Nucleus accumbens (tissue), 56 donors: Measurements from ENCODE around the gene PRPF39.
"Not testable (repeated sequence)": the region's sequence is repeated elsewhere in the genome, so short reads cannot be mapped to it uniquely, and the experiment has no call there.

Source experiments
- DNase-seq, 56 donors: peaks; one replicate each; lab custom pipeline; 2025; lab: John Stamatoyannopoulos, UW

Gene PRPF39

GRCh38 chr14:45135156-45135555 lies 51.2 kb downstream of the PRPF39 start:
- peak in 5 of 56 donors; percentile 23 to 49 (median 45) for DNase-seq

- peak; percentile 36 to 97 (median 85) for DNase-seq
Observed at GRCh38 chr14:45135659-45136395, 51.9 kb downstream of the PRPF39 start, which contains the start of gene FANCM. FANCM (plus strand) TSS chr14:45135930; CDS start chr14:45136032, 102 bp downstream.

- no peak for DNase-seq
Observed at GRCh38 chr14:45136399-45136798, 52.5 kb downstream of the PRPF39 start.

- DNase-seq = no peak
Observed at GRCh38 chr14:45140661-45141187, 56.8 kb downstream of the PRPF39 start.

- DNase-seq = not testable (repeated sequence)
Observed at GRCh38 chr14:45142083-45142482, 58.2 kb downstream of the PRPF39 start.

- DNase-seq = no peak
Observed at GRCh38 chr14:45144658-45145057, 60.7 kb downstream of the PRPF39 start.

GRCh38 chr14:45145214-45145613 lies 61.3 kb downstream of the PRPF39 start:
- DNase-seq = no peak

- no peak for DNase-seq
Observed at GRCh38 chr14:45149602-45150001, 65.7 kb downstream of the PRPF39 start.

GRCh38 chr14:45150386-45150890 lies 66.5 kb downstream of the PRPF39 start:
- DNase-seq = no peak

GRCh38 chr14:45156067-45156466 lies 72.2 kb downstream of the PRPF39 start:
- DNase-seq = no peak
